GM06990 (cell line): ENCODE data around the gene LRWD1.

Experiments used
- DNase-seq: peaks from one replicate; pipeline ENCODE4 v3.0.0-alpha.2; 2011; ENCODE audit not compliant: insufficient read length; ENCODE audit errors: extremely low read depth
- H3K27me3 ChIP-seq: replicated peaks from 2 replicates; pipeline ENCODE4 v1.6.0; 2011; ENCODE audit warnings: low read length; ENCODE audit not compliant: control insufficient read depth, insufficient read depth
- H3K36me3 ChIP-seq: 2 replicates; pipeline ENCODE4 v1.5.1; 2011; ENCODE audit warnings: low read length; ENCODE audit not compliant: control insufficient read depth, insufficient read depth
- H3K4me3 ChIP-seq: replicated peaks from 2 replicates; pipeline ENCODE4 v1.5.1; 2011; ENCODE audit warnings: low read depth, mild to moderate bottlenecking, control low read depth, low read length
- CTCF ChIP-seq: IDR thresholded peaks from 2 replicates; pipeline ENCODE4 v1.5.1; 2011; ENCODE audit warnings: low read length, control low read depth, mild to moderate bottlenecking, inconsistent platforms; ENCODE audit not compliant: insufficient read depth, poor library complexity, severe bottlenecking

LRWD1 gene

GRCh38 chr7:102457352-102457924 is 7.3 kb upstream of the LRWD1 start:
- Histone ChIP-seq H3K27me3 (no peaks in the 10 kb centered on the region), H3K36me3 (peaks cover 9% of the 10 kb centered on the region), H3K4me3 (no peak overlapping the region)
- no peak for TF ChIP-seq CTCF
- no peak for DNase-seq

GRCh38 chr7:102459221-102459844 is 5.5 kb upstream of the LRWD1 start:
- H3K27me3 ChIP-seq, result no peaks in the 10 kb centered on the region
- peaks cover 9% of the 10 kb centered on the region for H3K36me3 ChIP-seq
- H3K4me3 ChIP-seq, result no peak overlapping the region
- DNase-seq, result no peak
- TF ChIP-seq CTCF, result no peak

- no peak for TF ChIP-seq CTCF
- no peak for DNase-seq
- H3K4me3 ChIP-seq, result no peak overlapping the region
- H3K27me3 ChIP-seq, result no peaks in the 10 kb centered on the region
- H3K36me3 ChIP-seq, result peaks cover 9% of the 10 kb centered on the region
Measured at GRCh38 chr7:102460467-102460866, 4.3 kb upstream of the LRWD1 start.

- no peak for DNase-seq
- Histone ChIP-seq H3K36me3 (peaks cover 16% of the 10 kb centered on the region), H3K27me3 (no peaks in the 10 kb centered on the region), H3K4me3 (peak overlapping the region; percentile 85)
- TF ChIP-seq CTCF, result no peak
Measured at GRCh38 chr7:102463841-102464576, 775 bp upstream of the LRWD1 start.

- TF ChIP-seq CTCF, result no peak
- Histone ChIP-seq H3K36me3 (peaks cover 18% of the 10 kb centered on the region), H3K27me3 (no peaks in the 10 kb centered on the region), H3K4me3 (peak overlapping the region; percentile 85)
- no peak for DNase-seq
Measured at GRCh38 chr7:102466097-102466496, 1.3 kb downstream of the LRWD1 start.
